Heart left ventricle (tissue), 16 donors: ENCODE results near the gene RPTOR. TPM values are rescaled to one million over a fixed set of nuclear protein-coding genes. Genes with fewer than 3 reads are reported as not detected.
"Not testable (repeated sequence)": the region's sequence is repeated elsewhere in the genome, so short reads cannot be mapped to it uniquely, and the experiment has no call there.

Experiments used
- ATAC-seq, 4 donors: fragments of 200-7000 bp; cut with Tn5 transposase; one replicate each; pipeline ENCODE4 v1.9.1; 2020 to 2022; ENCODE audit warnings: moderate library complexity in 4 of 4, mild to moderate bottlenecking in 3 of 4, moderate number of reproducible peaks in 1 of 4
- DNase-seq, 5 donors: peaks; one replicate each; pipeline ENCODE4 v3.0.0-alpha.2; 2020
- H3K27ac ChIP-seq, 12 donors: fragments of 200-600 bp; sonication (generic) in 4 of 12; one replicate each; pipeline versions ENCODE4 v1.5.0 to v1.8.0; 2016 to 2022; ENCODE audit warnings: mild to moderate bottlenecking in 2 of 12
- H3K27me3 ChIP-seq, 9 donors: fragments of 200-600 bp; sonication (generic) in 2 of 9; one replicate each; pipeline versions ENCODE4 v1.5.1 to v1.8.0; 2016 to 2022; ENCODE audit warnings: mild to moderate bottlenecking in 3 of 9
- H3K36me3 ChIP-seq, 9 donors: fragments of 200-600 bp; sonication (generic) in 2 of 9; one replicate each; pipeline versions ENCODE4 v1.5.0 to v1.8.0; 2018 to 2022; ENCODE audit warnings: mild to moderate bottlenecking in 2 of 9
- H3K4me1 ChIP-seq, 12 donors: fragments of 200-600 bp; sonication (generic) in 4 of 12; one replicate each; pipeline versions ENCODE4 v1.5.0 to v1.8.0; 2016 to 2022; ENCODE audit warnings: mild to moderate bottlenecking in 3 of 12
- H3K4me3 ChIP-seq, 12 donors: fragments of 200-600 bp; sonication (generic) in 4 of 12; one replicate each; pipeline versions ENCODE4 v1.5.0 to v1.8.0; 2017 to 2022; ENCODE audit warnings: mild to moderate bottlenecking in 9 of 12, moderate library complexity in 4 of 12
- H3K9me3 ChIP-seq, 12 donors: fragments of 200-600 bp; sonication (generic) in 4 of 12; one replicate each; pipeline versions ENCODE4 v1.5.0 to v1.8.0; 2016 to 2022; ENCODE audit warnings: mild to moderate bottlenecking in 1 of 12
- POLR2A ChIP-seq, 2 donors: fragments of 450-650 bp; IDR thresholded peaks; one replicate each; pipeline ENCODE4 v1.6.1; 2017; ENCODE audit warnings: antibody characterized with exemption in 2 of 2, mild to moderate bottlenecking in 2 of 2, moderate library complexity in 2 of 2
- WGBS, 4 donors: extraction: QIAGEN DNeasy Blood & Tissue Kit in 2 of 4; methylation state at CpG; one replicate each; pipeline versions ENCODE4 v1.1.5 to v1.1.7; 2013 to 2018; 5-methylcytosine and 5-hydroxymethylcytosine counted together
- intact Hi-C, 10 donors: fragments of 100-400 bp; cut with DNase I; formaldehyde crosslinking; loops; one replicate each; pipeline versions ENCODE4 v1.11.1 to v1.14.2; 2022
- polyA plus RNA-seq, 2 donors: library from polyadenylated mRNA; stranded (reverse); fragments of 200-250 nt; gene quantifications; one replicate each; pipeline ENCODE4 v1.2.3, GENCODE V29; 2013
- total RNA-seq, 9 donors: library from RNA; depleted of rRNA in 2 of 9; stranded (reverse); fragments of >200 nt in 2 of 9; fragmentation: NEBNext Ultra II Directional in 3 of 9; extraction: Animal tissue kit (Norgen Biotek cat#: 25700) in 3 of 9; gene quantifications; one replicate each; pipeline versions ENCODE4 v1.1.0 to v1.2.4, GENCODE V29; 2016 to 2023
- TF ChIP-seq, protein P1 (sequence below), 12 donors: fragments of 200-600 bp; sonication (generic) in 4 of 12; IDR thresholded peaks; one replicate each; pipeline versions ENCODE4 v1.5.0 to v1.8.0; 2018 to 2022; ENCODE audit warnings: antibody characterized with exemption in 12 of 12, mild to moderate bottlenecking in 5 of 12
- donor health status: ischemic (EF 13 %, LVEDD 7.1; RV severe dilation, severe dysfunction).
- donor health status: healthy with polysubstance abuse.
- donor health status: DM: no; HTN: yes; CAD: no.
- donor health status: DM: no; HTN: no; CAD: no.
- donor health status: ischemic (EF 25% LVEDD 6.9; RV normal size, moderate dysfunction).
- donor health status: ischemic (EF 25% LVEDD 5.7; RV mildly dilated, moderate dysfunction).
- donor health status: healthy.
- donor health status: DM: yes; HTN: yes; CAD: no.
- donor health status: ischemic (EF 35%, LVEDD 5.7; RV mildly dilated, moderate dysfunction).
- donor health status: nonischemic (EF 11% LVEDD 7.7; RV severe dilation, severe dysfunction).
- donor health status: DM: yes; HTN: yes; CAD: no.
- donor health status: PGD.
- donor health status: ischemic (EF 29% LVEDD 5.4; RV normal size, mild dysfunction).
- donor health status: nonischemic (EF 23%, LVEDD 6.1; RV moderate dilation, normal function).

RPTOR gene
- total and polyA plus RNA-seq, 11 donors, result 14.7 to 31.7 (median 26.0) TPM

- Histone ChIP-seq H3K36me3 (peaks cover 0 to 5% (median 0%) of the 10 kb centered on the region in 9 donors), H3K27me3 (no peaks in the 10 kb centered on the region), H3K9me3 (no peaks in the 10 kb centered on the region), H3K27ac (no peak overlapping the region), H3K4me3 (no peak overlapping the region), H3K4me1 (peaks cover 0 to 18% (median 0%) of the 10 kb centered on the region in 12 donors)
- TF ChIP-seq POLR2A (IDR thresholded peaks at IDR 0.05), result no peak
- TF ChIP-seq, protein P1, sequence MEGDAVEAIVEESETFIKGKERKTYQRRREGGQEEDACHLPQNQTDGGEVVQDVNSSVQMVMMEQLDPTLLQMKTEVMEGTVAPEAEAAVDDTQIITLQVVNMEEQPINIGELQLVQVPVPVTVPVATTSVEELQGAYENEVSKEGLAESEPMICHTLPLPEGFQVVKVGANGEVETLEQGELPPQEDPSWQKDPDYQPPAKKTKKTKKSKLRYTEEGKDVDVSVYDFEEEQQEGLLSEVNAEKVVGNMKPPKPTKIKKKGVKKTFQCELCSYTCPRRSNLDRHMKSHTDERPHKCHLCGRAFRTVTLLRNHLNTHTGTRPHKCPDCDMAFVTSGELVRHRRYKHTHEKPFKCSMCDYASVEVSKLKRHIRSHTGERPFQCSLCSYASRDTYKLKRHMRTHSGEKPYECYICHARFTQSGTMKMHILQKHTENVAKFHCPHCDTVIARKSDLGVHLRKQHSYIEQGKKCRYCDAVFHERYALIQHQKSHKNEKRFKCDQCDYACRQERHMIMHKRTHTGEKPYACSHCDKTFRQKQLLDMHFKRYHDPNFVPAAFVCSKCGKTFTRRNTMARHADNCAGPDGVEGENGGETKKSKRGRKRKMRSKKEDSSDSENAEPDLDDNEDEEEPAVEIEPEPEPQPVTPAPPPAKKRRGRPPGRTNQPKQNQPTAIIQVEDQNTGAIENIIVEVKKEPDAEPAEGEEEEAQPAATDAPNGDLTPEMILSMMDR (IDR thresholded peaks at IDR 0.05), result no peak
- intact Hi-C loops, result no loop called here
- 66 to 69% (median 67%) methylated on average over 14 to 15 of the region's 15 CpGs for WGBS, 4 donors
- DNase-seq (peak in 1 of 5 donors; percentile 49), ATAC-seq (peak; percentile 62 to 69 (median 68))
Measured at GRCh38 chr17:80743181-80743771, 198.6 kb downstream of the RPTOR start.

GRCh38 chr17:80743973-80744372 lies 199.3 kb downstream of the RPTOR start:
- H3K27ac ChIP-seq, DNase-seq, intact Hi-C loops, H3K9me3 ChIP-seq, H3K27me3 ChIP-seq, ATAC-seq, H3K36me3 ChIP-seq, H3K4me3 ChIP-seq: not testable (repeated sequence)
- whole genome bisulfite sequencing, 4 donors, result 71 to 100% (median 87%) methylated on average over 1 to 2 of the region's 2 CpGs; no CpG with 5 or more reads in 1 of the 4 donors
- H3K4me1 ChIP-seq, result peaks cover 0 to 14% (median 0%) of the 10 kb centered on the region in 12 donors

GRCh38 chr17:80744725-80745124 lies 200.1 kb downstream of the RPTOR start:
- ATAC-seq, DNase-seq, H3K27ac ChIP-seq, H3K4me1 ChIP-seq, H3K36me3 ChIP-seq, H3K9me3 ChIP-seq, intact Hi-C loops, H3K4me3 ChIP-seq, H3K27me3 ChIP-seq: not testable (repeated sequence)
- 91 to 92% methylated on average over 1 of the region's 1 CpG; no CpG with 5 or more reads in 2 of the 4 donors for WGBS, 4 donors

- DNase-seq, result no peak
- WGBS, 4 donors, result 86 to 92% (median 88%) methylated on average over 4 of the region's 4 CpGs
- Histone ChIP-seq H3K4me3 (no peak overlapping the region), H3K27me3 (no peaks in the 10 kb centered on the region), H3K9me3 (no peaks in the 10 kb centered on the region), H3K36me3 (peaks cover 0 to 5% (median 0%) of the 10 kb centered on the region in 9 donors), H3K4me1 (peaks cover 0 to 5% (median 0%) of the 10 kb centered on the region in 12 donors), H3K27ac (no peak overlapping the region)
- intact Hi-C loops, result no loop called here
- TF ChIP-seq POLR2A (IDR thresholded peaks at IDR 0.05), result no peak
- TF ChIP-seq, protein P1 (IDR thresholded peaks at IDR 0.05), result no peak
- no peak for ATAC-seq
Measured at GRCh38 chr17:80745183-80745582, 200.5 kb downstream of the RPTOR start.

DNA sequence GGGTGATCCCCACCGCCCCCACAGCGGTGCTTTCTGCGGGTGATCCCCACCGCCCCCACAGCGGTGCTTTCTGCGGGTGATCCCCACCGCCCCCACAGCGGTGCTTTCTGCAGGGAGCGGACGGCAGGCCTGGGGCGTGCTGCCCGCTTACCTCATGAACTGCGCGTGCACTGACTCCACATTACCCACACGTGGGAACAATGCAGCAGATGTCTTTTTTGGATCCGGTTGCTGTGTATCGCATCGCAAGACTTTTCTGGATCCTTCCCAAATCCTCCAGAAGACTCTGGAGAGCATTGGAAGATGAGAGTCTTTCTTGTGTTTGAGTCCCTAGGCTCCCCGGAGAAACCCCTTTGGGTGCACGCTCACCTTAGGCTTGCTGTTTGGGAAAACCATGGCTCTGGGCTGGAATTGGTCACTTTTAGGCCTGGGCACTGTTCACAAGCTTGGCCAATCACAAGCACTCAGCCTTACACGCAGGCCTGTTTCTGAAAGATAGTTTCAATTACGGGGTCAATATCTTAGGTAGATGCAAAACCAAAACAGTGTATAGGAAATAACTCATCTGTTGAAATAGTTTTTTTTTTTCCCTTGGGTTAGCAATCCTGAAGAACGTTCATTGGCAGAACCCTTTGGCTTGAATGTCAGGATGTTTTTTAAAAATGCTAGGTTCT lies 201.8 kb downstream of the RPTOR start:
- DNase-seq (no peak), ATAC-seq (no peak)
- intact Hi-C loops, result no loop called here
- 92 to 94% (median 93%) methylated on average over 18 to 22 of the region's 23 CpGs for WGBS, 4 donors
- Histone ChIP-seq H3K27ac (no peak overlapping the region), H3K4me1 (peaks cover 0 to 10% (median 0%) of the 10 kb centered on the region in 12 donors), H3K27me3 (no peaks in the 10 kb centered on the region), H3K36me3 (peaks cover 0 to 5% (median 0%) of the 10 kb centered on the region in 9 donors), H3K9me3 (no peaks in the 10 kb centered on the region), H3K4me3 (no peak overlapping the region)
- no peak for TF ChIP-seq POLR2A (IDR thresholded peaks at IDR 0.05)
- TF ChIP-seq, protein P1 (IDR thresholded peaks at IDR 0.05), result no peak
